SK-N-SH treated with all-trans-retinoic acid at 6 μM for 48 hours (cell line): ENCODE data around the gene SPAG9.

Experiments used
- ATAC-seq: fragments of 200-7000 bp; cut with Tn5 transposase; 3 replicates; pipeline ENCODE4 v1.9.1; 2020; ENCODE audit warnings: mild to moderate bottlenecking, moderate library complexity
- ARNTL ChIP-seq: fragments of 450-650 bp; formaldehyde crosslinking; IDR thresholded peaks from 2 replicates; pipeline ENCODE4 v1.5.0; 2020; ENCODE audit warnings: low read depth, mild to moderate bottlenecking, moderate library complexity, borderline replicate concordance
- BACH2 ChIP-seq: fragments of 250-450 bp; sonication (Bioruptor Pico); IDR thresholded peaks from 2 replicates; pipeline ENCODE4 v1.9.0; 2021; ENCODE audit warnings: mild to moderate bottlenecking, borderline replicate concordance
- CREB5 ChIP-seq: fragments of 250-450 bp; sonication (Bioruptor Pico); IDR thresholded peaks from 2 replicates; pipeline ENCODE4 v1.5.1; 2020; ENCODE audit warnings: low read depth, mild to moderate bottlenecking, moderate library complexity
- CSDC2 ChIP-seq: fragments of 250-450 bp; sonication (Bioruptor Pico); IDR thresholded peaks from 2 replicates; pipeline ENCODE4 v1.5.0; 2020; ENCODE audit warnings: mild to moderate bottlenecking, moderate library complexity
- CSRNP3 ChIP-seq: fragments of 250-450 bp; sonication (Bioruptor Pico); IDR thresholded peaks from 2 replicates; pipeline ENCODE4 v1.5.1; 2021; ENCODE audit warnings: mild to moderate bottlenecking, moderate library complexity
- ESRRG ChIP-seq: fragments of 250-450 bp; sonication (Bioruptor Pico); IDR thresholded peaks from 2 replicates; pipeline ENCODE4 v1.6.1; 2021; ENCODE audit warnings: mild to moderate bottlenecking
- GLIS3 ChIP-seq: fragments of 250-450 bp; sonication (Bioruptor Pico); IDR thresholded peaks from 2 replicates; pipeline ENCODE4 v1.5.0; 2020; ENCODE audit warnings: mild to moderate bottlenecking, moderate library complexity
- ISL1 ChIP-seq: fragments of 250-450 bp; sonication (Bioruptor Pico); IDR thresholded peaks from 2 replicates; pipeline ENCODE4 v2.1.2; 2022; ENCODE audit warnings: mild to moderate bottlenecking, moderate library complexity
- OSR1 ChIP-seq: fragments of 250-450 bp; sonication (Bioruptor Pico); IDR thresholded peaks from 2 replicates; pipeline ENCODE4 v1.8.0; 2022; ENCODE audit warnings: moderate library complexity, mild to moderate bottlenecking, inconsistent platforms
- PATZ1 ChIP-seq: fragments of 250-450 bp; sonication (Bioruptor Pico); IDR thresholded peaks from 2 replicates; pipeline ENCODE4 v1.8.0; 2020; ENCODE audit warnings: mild to moderate bottlenecking, moderate library complexity, borderline replicate concordance
- POU6F1 ChIP-seq: fragments of 250-450 bp; sonication (Bioruptor Pico); IDR thresholded peaks from 2 replicates; pipeline ENCODE4 v1.8.0; 2021; ENCODE audit warnings: low read depth, mild to moderate bottlenecking, moderate library complexity, borderline replicate concordance
- PPARA ChIP-seq: fragments of 250-450 bp; sonication (Bioruptor Pico); IDR thresholded peaks from 2 replicates; pipeline ENCODE4 v1.5.0; 2020; ENCODE audit warnings: mild to moderate bottlenecking, borderline replicate concordance
- RARB ChIP-seq: fragments of 250-450 bp; sonication (Bioruptor Pico); IDR thresholded peaks from 2 replicates; pipeline ENCODE4 v1.8.0; 2021; ENCODE audit warnings: mild to moderate bottlenecking, moderate library complexity
- SNAI2 ChIP-seq: fragments of 250-450 bp; sonication (Bioruptor Pico); IDR thresholded peaks from 2 replicates; pipeline ENCODE4 v1.5.0; 2020; ENCODE audit warnings: mild to moderate bottlenecking, moderate library complexity
- TOX ChIP-seq: fragments of 250-450 bp; sonication (Bioruptor Pico); IDR thresholded peaks from 2 replicates; pipeline ENCODE4 v1.8.0; 2021; ENCODE audit warnings: mild to moderate bottlenecking, moderate library complexity, borderline replicate concordance
- ZC3H10 ChIP-seq: fragments of 250-450 bp; sonication (Bioruptor Pico); IDR thresholded peaks from 2 replicates; pipeline ENCODE4 v1.5.1; 2021; ENCODE audit warnings: mild to moderate bottlenecking, moderate library complexity
- ZFP3 ChIP-seq: fragments of 250-450 bp; sonication (Bioruptor Pico); IDR thresholded peaks from 2 replicates; pipeline ENCODE4 v1.5.0; 2020; ENCODE audit warnings: mild to moderate bottlenecking, moderate library complexity
- ZFP30 ChIP-seq: fragments of 450-650 bp; formaldehyde crosslinking; IDR thresholded peaks from 2 replicates; pipeline ENCODE4 v1.5.0; 2022; ENCODE audit warnings: mild to moderate bottlenecking, moderate library complexity
- ZNF565 ChIP-seq: fragments of 450-650 bp; formaldehyde crosslinking; conservative IDR thresholded peaks from 2 replicates; pipeline ENCODE4 v1.5.0; 2020; ENCODE audit warnings: low read depth, mild to moderate bottlenecking, moderate library complexity
- ZNF70 ChIP-seq: fragments of 450-650 bp; formaldehyde crosslinking; IDR thresholded peaks from 2 replicates; pipeline ENCODE4 v1.5.0; 2020; ENCODE audit warnings: mild to moderate bottlenecking, moderate library complexity
- ZNF8 ChIP-seq: fragments of 450-650 bp; formaldehyde crosslinking; IDR thresholded peaks from 2 replicates; pipeline ENCODE4 v1.5.0; 2020; ENCODE audit warnings: mild to moderate bottlenecking, moderate library complexity
- TF ChIP-seq, protein P1 (sequence below): fragments of 250-450 bp; sonication (Bioruptor Pico); IDR thresholded peaks from 2 replicates; pipeline ENCODE4 v1.5.0; 2020; ENCODE audit warnings: mild to moderate bottlenecking, moderate library complexity

The SPAG9 gene

GRCh38 chr17:51018541-51018940 is 102.1 kb downstream of the SPAG9 start:
- TF ChIP-seq, protein P1, sequence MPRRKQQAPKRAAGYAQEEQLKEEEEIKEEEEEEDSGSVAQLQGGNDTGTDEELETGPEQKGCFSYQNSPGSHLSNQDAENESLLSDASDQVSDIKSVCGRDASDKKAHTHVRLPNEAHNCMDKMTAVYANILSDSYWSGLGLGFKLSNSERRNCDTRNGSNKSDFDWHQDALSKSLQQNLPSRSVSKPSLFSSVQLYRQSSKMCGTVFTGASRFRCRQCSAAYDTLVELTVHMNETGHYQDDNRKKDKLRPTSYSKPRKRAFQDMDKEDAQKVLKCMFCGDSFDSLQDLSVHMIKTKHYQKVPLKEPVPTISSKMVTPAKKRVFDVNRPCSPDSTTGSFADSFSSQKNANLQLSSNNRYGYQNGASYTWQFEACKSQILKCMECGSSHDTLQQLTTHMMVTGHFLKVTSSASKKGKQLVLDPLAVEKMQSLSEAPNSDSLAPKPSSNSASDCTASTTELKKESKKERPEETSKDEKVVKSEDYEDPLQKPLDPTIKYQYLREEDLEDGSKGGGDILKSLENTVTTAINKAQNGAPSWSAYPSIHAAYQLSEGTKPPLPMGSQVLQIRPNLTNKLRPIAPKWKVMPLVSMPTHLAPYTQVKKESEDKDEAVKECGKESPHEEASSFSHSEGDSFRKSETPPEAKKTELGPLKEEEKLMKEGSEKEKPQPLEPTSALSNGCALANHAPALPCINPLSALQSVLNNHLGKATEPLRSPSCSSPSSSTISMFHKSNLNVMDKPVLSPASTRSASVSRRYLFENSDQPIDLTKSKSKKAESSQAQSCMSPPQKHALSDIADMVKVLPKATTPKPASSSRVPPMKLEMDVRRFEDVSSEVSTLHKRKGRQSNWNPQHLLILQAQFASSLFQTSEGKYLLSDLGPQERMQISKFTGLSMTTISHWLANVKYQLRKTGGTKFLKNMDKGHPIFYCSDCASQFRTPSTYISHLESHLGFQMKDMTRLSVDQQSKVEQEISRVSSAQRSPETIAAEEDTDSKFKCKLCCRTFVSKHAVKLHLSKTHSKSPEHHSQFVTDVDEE (CRISPR knock-in tag), result no peak
- TF ChIP-seq PPARA (CRISPR knock-in tag) (no peak), OSR1 (no peak), PATZ1 (CRISPR knock-in tag) (no peak), GLIS3 (CRISPR knock-in tag) (no peak), ZNF70 (CRISPR knock-in tag) (no peak), ZFP30 (CRISPR knock-in tag) (no peak), CSDC2 (no peak), BACH2 (CRISPR knock-in tag) (no peak), CSRNP3 (CRISPR knock-in tag) (no peak), CREB5 (CRISPR knock-in tag) (no peak), ISL1 (CRISPR knock-in tag) (no peak), POU6F1 (CRISPR knock-in tag) (no peak), ZNF8 (CRISPR knock-in tag) (no peak), ESRRG (no peak), ZFP3 (CRISPR knock-in tag) (no peak), ZNF565 (CRISPR knock-in tag) (no peak), SNAI2 (CRISPR knock-in tag) (no peak)
- ATAC-seq, result no peak

DNA sequence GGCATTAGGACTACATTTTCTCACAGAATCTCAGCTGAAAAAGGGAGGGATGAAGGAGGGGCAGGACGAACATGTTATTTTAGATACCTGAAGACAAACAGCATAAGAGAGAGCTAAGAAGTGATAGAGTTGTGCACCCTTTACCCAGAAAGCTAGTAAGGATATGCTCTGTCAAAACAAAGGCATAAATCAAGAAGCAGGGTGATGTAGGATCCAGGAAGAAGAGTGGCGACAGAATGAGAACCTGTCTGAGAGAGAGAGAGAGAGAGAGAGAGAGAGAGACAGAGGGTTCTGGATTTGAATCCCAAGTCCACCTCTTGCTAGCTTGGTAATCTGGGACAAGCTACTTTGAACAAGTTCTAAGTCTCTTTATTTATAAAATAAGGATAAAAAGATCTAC is 103.4 kb downstream of the SPAG9 start:
- TF ChIP-seq, protein P1 (CRISPR knock-in tag), result no peak
- TF ChIP-seq POU6F1 (CRISPR knock-in tag) (no peak), ISL1 (CRISPR knock-in tag) (no peak), PATZ1 (CRISPR knock-in tag) (no peak), CREB5 (CRISPR knock-in tag) (no peak), ARNTL (CRISPR knock-in tag) (no peak), CSDC2 (no peak), SNAI2 (CRISPR knock-in tag) (no peak), RARB (CRISPR knock-in tag) (no peak), ESRRG (no peak), BACH2 (CRISPR knock-in tag) (no peak), ZNF8 (CRISPR knock-in tag) (no peak), GLIS3 (CRISPR knock-in tag) (no peak), ZC3H10 (CRISPR knock-in tag) (no peak), TOX (no peak)
- ATAC-seq, result no peak
